Endothelial cell (in vitro differentiated cells): ENCODE data around the gene CRISP3. TPM values are rescaled to one million over a fixed set of nuclear protein-coding genes. Genes with fewer than 3 reads are reported as not detected.
"Not testable (repeated sequence)": the region's sequence is repeated elsewhere in the genome, so short reads cannot be mapped to it uniquely, and the experiment has no call there.

Experiments used
- DNase-seq: peaks from one replicate; pipeline ENCODE4 v3.0.0; 2021; ENCODE audit warnings: low spot score
- H3K27ac Mint-ChIP-seq: one replicate; pipeline ENCODE4 v1.8.0; 2021; ENCODE audit warnings: mixed read lengths, inconsistent platforms; ENCODE audit not compliant: unreplicated experiment
- H3K27me3 Mint-ChIP-seq: one replicate; pipeline ENCODE4 v1.8.0; 2021; ENCODE audit warnings: mild to moderate bottlenecking, moderate library complexity, mixed read lengths, inconsistent platforms; ENCODE audit not compliant: unreplicated experiment
- H3K36me3 Mint-ChIP-seq: one replicate; pipeline ENCODE4 v1.8.0; 2021; ENCODE audit warnings: mild to moderate bottlenecking, low read depth, mixed read lengths, inconsistent platforms; ENCODE audit not compliant: unreplicated experiment
- H3K4me1 Mint-ChIP-seq: one replicate; pipeline ENCODE4 v1.8.0; 2021; ENCODE audit warnings: mild to moderate bottlenecking, mixed read lengths, inconsistent platforms; ENCODE audit not compliant: unreplicated experiment
- H3K4me3 Mint-ChIP-seq: one replicate; pipeline ENCODE4 v1.8.0; 2021; ENCODE audit warnings: mild to moderate bottlenecking, mixed read lengths, inconsistent platforms; ENCODE audit not compliant: unreplicated experiment
- H3K9me3 Mint-ChIP-seq: one replicate; pipeline ENCODE4 v1.8.0; 2021; ENCODE audit warnings: mixed read lengths, inconsistent platforms; ENCODE audit not compliant: unreplicated experiment
- total RNA-seq: library from RNA; stranded (reverse); fragmentation: NEBNext Ultra II Directional; extraction: Animal tissue kit (Norgen Biotek cat#: 25700); gene quantifications from one replicate; pipeline ENCODE4 v1.2.1, GENCODE V29; 2021; ENCODE audit not compliant: unreplicated experiment
- TF ChIP-seq, protein P1 (sequence below): fragments of 200-600 bp; sonication (generic); IDR thresholded peaks from one replicate; pipeline ENCODE4 v1.5.0; 2021; ENCODE audit warnings: antibody characterized with exemption; ENCODE audit not compliant: unreplicated experiment

CRISP3 gene
- total RNA-seq, 1 donor from 2014 or later, result 0.80 TPM

- TF ChIP-seq, protein P1, sequence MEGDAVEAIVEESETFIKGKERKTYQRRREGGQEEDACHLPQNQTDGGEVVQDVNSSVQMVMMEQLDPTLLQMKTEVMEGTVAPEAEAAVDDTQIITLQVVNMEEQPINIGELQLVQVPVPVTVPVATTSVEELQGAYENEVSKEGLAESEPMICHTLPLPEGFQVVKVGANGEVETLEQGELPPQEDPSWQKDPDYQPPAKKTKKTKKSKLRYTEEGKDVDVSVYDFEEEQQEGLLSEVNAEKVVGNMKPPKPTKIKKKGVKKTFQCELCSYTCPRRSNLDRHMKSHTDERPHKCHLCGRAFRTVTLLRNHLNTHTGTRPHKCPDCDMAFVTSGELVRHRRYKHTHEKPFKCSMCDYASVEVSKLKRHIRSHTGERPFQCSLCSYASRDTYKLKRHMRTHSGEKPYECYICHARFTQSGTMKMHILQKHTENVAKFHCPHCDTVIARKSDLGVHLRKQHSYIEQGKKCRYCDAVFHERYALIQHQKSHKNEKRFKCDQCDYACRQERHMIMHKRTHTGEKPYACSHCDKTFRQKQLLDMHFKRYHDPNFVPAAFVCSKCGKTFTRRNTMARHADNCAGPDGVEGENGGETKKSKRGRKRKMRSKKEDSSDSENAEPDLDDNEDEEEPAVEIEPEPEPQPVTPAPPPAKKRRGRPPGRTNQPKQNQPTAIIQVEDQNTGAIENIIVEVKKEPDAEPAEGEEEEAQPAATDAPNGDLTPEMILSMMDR, result no peak
- Mint-ChIP-seq H3K27me3 (no peaks in the 10 kb centered on the region), H3K9me3 (no peaks in the 10 kb centered on the region), H3K27ac (no peak overlapping the region), H3K4me1 (peaks cover 8% of the 10 kb centered on the region), H3K36me3 (no peaks in the 10 kb centered on the region), H3K4me3 (no peak overlapping the region)
- no peak for DNase-seq
Measured at GRCh38 chr6:49732781-49733180, 11.4 kb downstream of the CRISP3 start.

DNA sequence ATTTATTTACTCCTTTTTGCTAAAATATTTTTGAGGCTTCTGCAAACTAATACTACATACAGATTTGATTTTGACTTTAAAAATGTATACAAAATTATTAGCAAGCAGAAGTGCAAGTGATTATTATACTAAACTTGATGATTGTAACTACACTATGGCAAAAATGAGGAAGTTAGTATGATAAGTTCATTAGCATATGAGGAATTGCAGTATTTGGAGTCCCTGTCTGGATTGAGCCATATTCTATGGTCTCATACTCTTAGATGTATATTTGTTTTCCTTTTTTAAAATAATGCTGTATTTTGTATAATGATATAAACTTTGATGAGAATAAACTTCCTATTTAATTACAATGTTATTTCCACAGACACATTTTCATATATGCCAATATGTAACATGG, 13.9 kb downstream of the CRISP3 start:
- no peak overlapping the region for H3K4me3 Mint-ChIP-seq
- DNase-seq, result no peak
- TF ChIP-seq, protein P1, result no peak
- H3K27me3 Mint-ChIP-seq, result no peaks in the 10 kb centered on the region
- H3K4me1 Mint-ChIP-seq, result peaks cover 3% of the 10 kb centered on the region
- H3K27ac Mint-ChIP-seq, result no peak overlapping the region
- H3K36me3 Mint-ChIP-seq, result no peaks in the 10 kb centered on the region
- H3K9me3 Mint-ChIP-seq, result no peaks in the 10 kb centered on the region

DNA sequence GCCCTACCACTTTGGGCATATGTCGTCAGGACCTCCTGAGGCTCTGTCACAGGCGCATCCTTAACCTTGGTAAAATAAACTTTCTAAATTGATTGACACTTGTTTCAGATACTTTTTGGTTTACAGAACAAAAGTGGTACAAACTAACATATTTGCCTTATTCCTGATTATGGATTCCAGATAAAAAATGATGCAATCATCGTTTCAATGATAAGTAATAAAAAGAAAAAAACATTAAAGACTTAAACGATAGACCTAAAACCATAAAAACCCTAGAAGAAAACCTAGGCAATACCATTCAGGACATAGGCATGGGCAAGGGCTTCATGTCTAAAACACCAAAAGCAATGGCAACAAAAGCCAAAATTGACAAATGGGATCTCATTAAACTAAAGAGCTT, 20.3 kb downstream of the CRISP3 start:
- not testable (repeated sequence) for H3K27me3 Mint-ChIP-seq, H3K36me3 Mint-ChIP-seq, H3K4me3 Mint-ChIP-seq, H3K9me3 Mint-ChIP-seq, H3K27ac Mint-ChIP-seq, DNase-seq, H3K4me1 Mint-ChIP-seq

- TF ChIP-seq, protein P1, result no peak
- Mint-ChIP-seq H3K4me1 (peaks cover under 1% of the 10 kb centered on the region), H3K27ac (no peak overlapping the region), H3K9me3 (no peaks in the 10 kb centered on the region), H3K36me3 (no peaks in the 10 kb centered on the region), H3K4me3 (no peak overlapping the region), H3K27me3 (no peaks in the 10 kb centered on the region)
- DNase-seq, result no peak
Measured at GRCh38 chr6:49721297-49721696, 22.9 kb downstream of the CRISP3 start.

DNA sequence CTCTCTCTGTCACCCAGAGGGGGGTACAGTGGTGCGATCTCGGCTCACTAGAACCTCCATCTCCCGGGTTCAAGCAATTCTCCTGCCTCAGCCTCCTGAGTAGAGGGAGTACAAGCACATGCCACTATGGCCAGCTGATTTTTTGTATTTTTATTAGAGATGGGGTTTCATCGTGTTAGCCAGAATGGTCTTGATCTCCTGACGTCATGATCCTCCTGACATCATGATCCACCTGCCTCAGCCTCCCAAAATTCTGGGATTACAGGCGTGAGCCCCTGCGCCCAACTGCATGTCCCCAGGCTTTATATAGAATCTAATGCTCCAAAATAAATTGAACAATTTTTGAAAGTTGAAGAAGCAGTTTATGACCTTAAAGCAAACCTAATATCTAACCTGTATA, 23.8 kb downstream of the CRISP3 start:
- H3K27ac Mint-ChIP-seq, result no peak overlapping the region
- no peaks in the 10 kb centered on the region for H3K27me3 Mint-ChIP-seq
- H3K4me1 Mint-ChIP-seq, result no peaks in the 10 kb centered on the region
- DNase-seq, result no peak
- H3K36me3 Mint-ChIP-seq, result no peaks in the 10 kb centered on the region
- H3K9me3 Mint-ChIP-seq, result no peaks in the 10 kb centered on the region
- H3K4me3 Mint-ChIP-seq, result no peak overlapping the region
- TF ChIP-seq, protein P1, result no peak

DNA sequence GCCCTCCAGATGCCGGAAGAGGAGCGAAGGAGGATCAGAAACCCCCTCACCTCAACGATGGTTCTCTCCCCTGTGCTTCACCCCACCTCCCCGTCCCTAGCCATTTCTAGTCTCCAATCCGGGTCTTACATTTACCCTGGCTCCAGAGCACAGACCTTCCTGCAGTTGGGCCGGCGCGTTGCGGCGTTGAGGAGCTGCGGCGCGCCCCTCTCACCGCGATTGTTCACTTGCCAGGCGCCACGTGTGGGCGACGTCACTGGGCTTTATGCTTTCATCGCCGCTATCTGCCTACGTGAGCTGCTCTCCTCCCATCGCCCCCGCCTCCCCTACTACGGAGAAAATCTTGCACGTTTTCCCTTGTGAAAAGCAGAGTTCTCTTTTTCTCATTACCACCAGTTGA, 30.8 kb downstream of the CRISP3 start, which contains the start of gene CRISP2:
Gene CRISP2 (minus strand): TSS at position 198 of the 400 bp plus-strand sequence. CDS start 4,347 bp downstream, outside the sequence.
- no peak for DNase-seq
- H3K4me3 Mint-ChIP-seq, result no peak within 1 kb of the TSS
- H3K36me3 Mint-ChIP-seq, result no peaks in the 10 kb centered on the region
- TF ChIP-seq, protein P1, result no peak
- H3K9me3 Mint-ChIP-seq, result no peaks in the 10 kb centered on the region
- H3K27ac Mint-ChIP-seq, result no peak within 1 kb of the TSS
- H3K27me3 Mint-ChIP-seq, result no peaks in the 10 kb centered on the region
- no peaks in the 10 kb centered on the region for H3K4me1 Mint-ChIP-seq
